WERI-Rb-1 (cell line): Measurements from ENCODE around the gene RNF20.
A peak's percentile ranks its signal among the peaks of the same experiment; 100 is the strongest.

Experiments used
- DNase-seq: peaks from one replicate; pipeline ENCODE4 v3.0.0-alpha.2; 2020
- H3K27ac ChIP-seq: fragments of 250-450 bp; sonication (Bioruptor Pico); 2 replicates; pipeline ENCODE4 v1.5.1; 2020; ENCODE audit warnings: mild to moderate bottlenecking, moderate library complexity
- H3K27me3 ChIP-seq: fragments of 250-450 bp; sonication (Bioruptor Pico); 2 replicates; pipeline ENCODE4 v1.5.1; 2021; ENCODE audit warnings: mild to moderate bottlenecking, low read depth, moderate library complexity; ENCODE audit not compliant: insufficient read depth, severe bottlenecking
- H3K36me3 ChIP-seq: fragments of 250-450 bp; sonication (Bioruptor Pico); 2 replicates; pipeline ENCODE4 v1.5.1; 2020; ENCODE audit warnings: mild to moderate bottlenecking, moderate library complexity
- H3K4me3 ChIP-seq: 2 replicates; pipeline ENCODE4 v1.5.1; 2011; ENCODE audit warnings: low read depth, mild to moderate bottlenecking, control low read depth, low read length
- H3K9me3 ChIP-seq: fragments of 250-450 bp; sonication (Bioruptor Pico); 2 replicates; pipeline ENCODE4 v1.5.1; 2021; ENCODE audit warnings: mild to moderate bottlenecking, moderate library complexity; ENCODE audit not compliant: severe bottlenecking
- TF ChIP-seq, protein P1 (sequence below): IDR thresholded peaks from 2 replicates; pipeline ENCODE4 v1.5.1; 2011; ENCODE audit warnings: low read depth, mild to moderate bottlenecking, control low read depth, inconsistent platforms, low read length

The RNF20 gene

DNA sequence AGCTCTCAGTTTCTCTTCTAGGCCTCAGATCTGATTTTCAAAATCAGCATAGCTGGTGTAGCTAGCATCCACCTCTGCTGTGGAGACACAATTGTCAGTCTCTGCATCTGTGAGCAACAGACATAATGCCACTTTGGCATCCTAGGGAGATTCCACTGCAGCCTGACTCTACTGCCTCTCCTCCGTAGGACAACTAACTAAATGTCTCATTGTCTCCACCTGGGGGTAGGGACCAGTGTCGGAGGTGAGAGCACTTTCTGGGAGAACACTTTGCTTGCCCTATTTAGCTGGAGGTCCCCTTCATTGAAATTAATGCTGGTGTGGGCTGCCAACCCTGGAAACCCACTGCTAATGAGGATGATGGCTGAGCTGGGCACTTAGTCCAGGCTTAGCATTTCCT lies 59.7 kb downstream of the RNF20 start:
- no peak for DNase-seq
- no peaks in the 10 kb centered on the region for H3K27me3 ChIP-seq
- TF ChIP-seq, protein P1, sequence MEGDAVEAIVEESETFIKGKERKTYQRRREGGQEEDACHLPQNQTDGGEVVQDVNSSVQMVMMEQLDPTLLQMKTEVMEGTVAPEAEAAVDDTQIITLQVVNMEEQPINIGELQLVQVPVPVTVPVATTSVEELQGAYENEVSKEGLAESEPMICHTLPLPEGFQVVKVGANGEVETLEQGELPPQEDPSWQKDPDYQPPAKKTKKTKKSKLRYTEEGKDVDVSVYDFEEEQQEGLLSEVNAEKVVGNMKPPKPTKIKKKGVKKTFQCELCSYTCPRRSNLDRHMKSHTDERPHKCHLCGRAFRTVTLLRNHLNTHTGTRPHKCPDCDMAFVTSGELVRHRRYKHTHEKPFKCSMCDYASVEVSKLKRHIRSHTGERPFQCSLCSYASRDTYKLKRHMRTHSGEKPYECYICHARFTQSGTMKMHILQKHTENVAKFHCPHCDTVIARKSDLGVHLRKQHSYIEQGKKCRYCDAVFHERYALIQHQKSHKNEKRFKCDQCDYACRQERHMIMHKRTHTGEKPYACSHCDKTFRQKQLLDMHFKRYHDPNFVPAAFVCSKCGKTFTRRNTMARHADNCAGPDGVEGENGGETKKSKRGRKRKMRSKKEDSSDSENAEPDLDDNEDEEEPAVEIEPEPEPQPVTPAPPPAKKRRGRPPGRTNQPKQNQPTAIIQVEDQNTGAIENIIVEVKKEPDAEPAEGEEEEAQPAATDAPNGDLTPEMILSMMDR: 0 out of 2 replicates have a peak, but pooled peaks have one; percentile 6
- H3K4me3 ChIP-seq: no peak overlapping the region
- H3K9me3 ChIP-seq: no peaks in the 10 kb centered on the region
- no peak overlapping the region for H3K27ac ChIP-seq
- no peaks in the 10 kb centered on the region for H3K36me3 ChIP-seq

DNA sequence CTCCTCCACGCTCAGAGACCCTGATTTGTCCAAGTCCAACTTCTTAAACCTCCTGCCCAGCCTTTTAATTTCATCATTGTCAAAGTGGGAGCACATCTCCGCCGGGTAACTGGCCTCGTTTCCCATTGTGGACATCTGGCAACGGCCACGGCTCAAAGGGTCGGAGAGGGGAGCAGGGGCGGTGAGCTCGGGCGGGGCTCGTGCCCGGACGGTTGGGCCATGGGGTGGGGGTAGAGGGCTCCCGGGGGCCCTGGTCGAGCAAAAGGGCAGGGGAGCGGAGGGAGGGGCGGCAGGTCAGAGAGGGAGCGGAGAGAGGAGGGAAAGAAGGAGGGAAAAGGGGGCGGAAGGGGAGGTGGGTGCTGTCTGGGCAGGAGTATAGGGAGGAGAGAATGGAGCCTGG lies 61.1 kb downstream of the RNF20 start, which contains the start of gene PPP3R2:
TSS of gene PPP3R2 (minus strand) at position 174 of the 400 bp plus-strand sequence. CDS start at position 126, 48 bp downstream.
- Histone ChIP-seq H3K27ac (no peak within 1 kb of the TSS), H3K9me3 (no peaks in the 10 kb centered on the region), H3K36me3 (no peaks in the 10 kb centered on the region), H3K27me3 (no peaks in the 10 kb centered on the region), H3K4me3 (no peak within 1 kb of the TSS)
- TF ChIP-seq, protein P1: no peak
- DNase-seq: no peak

DNA sequence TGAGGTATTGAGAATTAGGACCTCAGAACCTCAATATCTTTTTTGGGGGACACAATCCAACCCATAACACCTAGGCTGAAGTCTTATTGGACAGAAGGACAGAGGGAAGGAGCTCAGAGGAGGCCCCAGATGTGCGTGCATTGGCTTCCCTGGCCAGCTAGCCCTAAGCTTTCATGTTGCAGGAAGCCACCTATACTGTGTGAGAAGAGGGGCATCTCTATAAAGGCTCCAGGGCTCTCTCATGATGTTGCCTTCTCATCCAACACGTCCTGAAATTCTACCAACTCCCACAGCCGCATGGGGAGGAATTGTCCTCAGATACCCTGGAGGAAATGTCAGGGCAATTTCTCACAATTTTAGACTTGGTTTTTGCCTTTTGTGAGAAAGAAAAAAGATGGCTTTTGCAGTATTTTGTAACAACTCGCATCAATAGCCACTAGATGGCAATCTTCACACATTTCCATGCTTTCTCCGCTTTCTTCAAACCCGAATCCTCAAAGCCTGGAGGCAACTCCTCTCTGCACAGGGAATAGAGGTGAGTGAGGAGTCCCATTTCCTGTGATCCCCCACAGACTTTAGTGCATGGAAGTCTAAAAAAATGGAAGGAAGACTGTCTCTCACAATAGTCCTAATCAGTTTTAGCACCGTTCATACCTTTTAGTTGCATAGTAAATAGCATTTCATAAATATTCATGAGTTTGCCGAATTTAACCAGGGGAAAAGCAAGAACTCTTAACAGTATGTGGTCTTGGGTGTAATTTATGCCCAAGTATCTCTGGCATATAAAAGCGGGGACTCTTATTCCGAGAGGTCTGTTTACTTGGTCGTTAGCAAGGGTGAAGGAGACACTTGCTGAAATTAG lies 68.5 kb downstream of the RNF20 start:
- Histone ChIP-seq H3K27me3 (no peaks in the 10 kb centered on the region), H3K9me3 (no peaks in the 10 kb centered on the region), H3K27ac (no peak overlapping the region), H3K4me3 (no peak overlapping the region), H3K36me3 (no peaks in the 10 kb centered on the region)
- peak; percentile 47 for DNase-seq
- TF ChIP-seq, protein P1: peak; percentile 80

- no peaks in the 10 kb centered on the region for H3K27me3 ChIP-seq
Observed at GRCh38 chr9:101604296-101604695, 70.6 kb downstream of the RNF20 start.

GRCh38 chr9:101605547-101605946 lies 71.9 kb downstream of the RNF20 start:
- Histone ChIP-seq H3K36me3 (no peaks in the 10 kb centered on the region), H3K27me3 (no peaks in the 10 kb centered on the region), H3K27ac (no peak overlapping the region), H3K4me3 (no peak overlapping the region), H3K9me3 (no peaks in the 10 kb centered on the region)
- DNase-seq: no peak
- TF ChIP-seq, protein P1: no peak

More at GRCh38 chr9:101604296-101604695, 70.6 kb downstream of the RNF20 start:
- TF ChIP-seq, protein P1: no peak
- DNase-seq: no peak
- no peaks in the 10 kb centered on the region for H3K36me3 ChIP-seq
- H3K4me3 ChIP-seq: no peak overlapping the region
- no peak overlapping the region for H3K27ac ChIP-seq
- no peaks in the 10 kb centered on the region for H3K9me3 ChIP-seq
